HepG2 (cell line): ENCODE measurements around the gene MYBPC2. TPM values are rescaled to one million over a fixed set of nuclear protein-coding genes. Genes with fewer than 3 reads are reported as not detected.
A peak's percentile ranks its signal among the peaks of the same experiment; 100 is the strongest.

Experiments used
- ARNT ChIP-seq: fragments of 450-650 bp; IDR thresholded peaks from 2 replicates; pipeline ENCODE4 v1.6.1; 2017
- CBX1 ChIP-seq: IDR thresholded peaks from one replicate; pipeline ENCODE4 v1.6.1; 2016; ENCODE audit warnings: antibody characterized with exemption, low read depth
- CC2D1A ChIP-seq: sonication (generic); formaldehyde crosslinking; IDR thresholded peaks from 2 replicates; pipeline ENCODE4 v1.8.1; 2023; ENCODE audit warnings: mild to moderate bottlenecking, missing genetic modification reagents
- GMEB1 ChIP-seq: sonication (generic); formaldehyde crosslinking; IDR thresholded peaks from 2 replicates; pipeline ENCODE4 v1.5.1; 2020; ENCODE audit warnings: missing genetic modification reagents, mild to moderate bottlenecking, borderline replicate concordance
- PRMT3 ChIP-seq: sonication (generic); formaldehyde crosslinking; IDR thresholded peaks from 2 replicates; pipeline ENCODE4 v1.8.1; 2022; ENCODE audit warnings: low read depth, mild to moderate bottlenecking, moderate library complexity, missing genetic modification reagents, borderline replicate concordance
- SAP130 ChIP-seq: IDR thresholded peaks from 2 replicates; pipeline ENCODE4 v1.6.1; 2016; ENCODE audit warnings: low read depth
- ZBTB33 ChIP-seq: sonication (generic); formaldehyde crosslinking; IDR thresholded peaks from 2 replicates; pipeline ENCODE4 v1.4.0; 2020; ENCODE audit warnings: missing genetic modification reagents
- ZNF256 ChIP-seq: sonication (generic); formaldehyde crosslinking; conservative IDR thresholded peaks from 2 replicates; pipeline ENCODE4 v1.4.0; 2020; ENCODE audit warnings: missing genetic modification reagents
- ZNF264 ChIP-seq: sonication (generic); formaldehyde crosslinking; IDR thresholded peaks from 2 replicates; pipeline ENCODE4 v1.4.0; 2020; ENCODE audit warnings: missing genetic modification reagents
- ZNF407 ChIP-seq: sonication (generic); formaldehyde crosslinking; IDR thresholded peaks from one replicate; pipeline ENCODE4 v1.5.1; 2020; ENCODE audit warnings: mild to moderate bottlenecking, missing genetic modification reagents; ENCODE audit errors: not compliant biosample characterization
- ZNF460 ChIP-seq: sonication (generic); formaldehyde crosslinking; IDR thresholded peaks from 2 replicates; pipeline ENCODE4 v1.5.1; 2020; ENCODE audit warnings: missing genetic modification reagents, mild to moderate bottlenecking, borderline replicate concordance
- ZNF605 ChIP-seq: sonication (generic); formaldehyde crosslinking; IDR thresholded peaks from 2 replicates; pipeline ENCODE4 v1.8.0; 2022; ENCODE audit warnings: mild to moderate bottlenecking, missing genetic modification reagents
- polyA plus RNA-seq, 8 experiments: library from polyadenylated mRNA; depleted of rRNA in 3 of 8; stranded (reverse) in 7 of 8; unstranded in 1 of 8; fragments of >200 nt; fragmentation: Illumina TruSeq in 4 of 8; extraction: Trizol in 4 of 8; gene quantifications; 2 replicates each; pipeline versions ENCODE4 v1.2.1 to v1.2.3, GENCODE V29; 2011 to 2016; ENCODE audit warnings: low read depth in 4 of 8, missing spikeins in 1 of 8, mixed read lengths in 1 of 8; ENCODE audit not compliant: insufficient read depth in 1 of 8
- total RNA-seq, 5 experiments: library from RNA; depleted of rRNA; stranded (reverse); fragments of >200 nt; fragmentation: Illumina TruSeq; extraction: Trizol; gene quantifications; 2 replicates each; pipeline ENCODE4 v1.2.3, GENCODE V29; 2016; ENCODE audit warnings: low read depth in 1 of 5
- TF ChIP-seq, protein P1 (sequence below): sonication (generic); formaldehyde crosslinking; IDR thresholded peaks from 2 replicates; pipeline ENCODE4 v1.9.0; 2021; ENCODE audit warnings: missing genetic modification reagents, borderline replicate concordance
- TF ChIP-seq, protein P2 (sequence below): sonication (generic); formaldehyde crosslinking; IDR thresholded peaks from 2 replicates; pipeline ENCODE4 v1.5.1; 2020; ENCODE audit warnings: missing genetic modification reagents, mild to moderate bottlenecking, borderline replicate concordance

MYBPC2 gene
- total and polyA plus RNA-seq, 2 of the 13 experiments (the other 11 are each of a cell fraction or from before 2014, with no cell fraction given) = not detected

GRCh38 chr19:50383852-50384684, 48.6 kb upstream of the MYBPC2 start, which contains the start of gene POLD1 (continued):
- TF ChIP-seq SAP130 (CRISPR knock-in tag) (peak; percentile 80), CC2D1A (CRISPR knock-in tag) (no peak), ZNF460 (CRISPR knock-in tag) (no peak), ZNF256 (CRISPR knock-in tag) (0 out of 2 replicates have a peak, but pooled peaks have one; percentile 53), ZNF605 (CRISPR knock-in tag) (0 out of 2 replicates have a peak, but pooled peaks have one; percentile 62), ZNF264 (0 out of 2 replicates have a peak, but pooled peaks have one; percentile 47), GMEB1 (CRISPR knock-in tag) (peak; percentile 97), PRMT3 (CRISPR knock-in tag) (no peak), ZNF407 (peak; percentile 68), ARNT (no peak), ZBTB33 (no peak), CBX1 (peak; percentile 13)
- TF ChIP-seq, protein P1, sequence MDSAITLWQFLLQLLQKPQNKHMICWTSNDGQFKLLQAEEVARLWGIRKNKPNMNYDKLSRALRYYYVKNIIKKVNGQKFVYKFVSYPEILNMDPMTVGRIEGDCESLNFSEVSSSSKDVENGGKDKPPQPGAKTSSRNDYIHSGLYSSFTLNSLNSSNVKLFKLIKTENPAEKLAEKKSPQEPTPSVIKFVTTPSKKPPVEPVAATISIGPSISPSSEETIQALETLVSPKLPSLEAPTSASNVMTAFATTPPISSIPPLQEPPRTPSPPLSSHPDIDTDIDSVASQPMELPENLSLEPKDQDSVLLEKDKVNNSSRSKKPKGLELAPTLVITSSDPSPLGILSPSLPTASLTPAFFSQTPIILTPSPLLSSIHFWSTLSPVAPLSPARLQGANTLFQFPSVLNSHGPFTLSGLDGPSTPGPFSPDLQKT = no peak
- TF ChIP-seq, protein P2, sequence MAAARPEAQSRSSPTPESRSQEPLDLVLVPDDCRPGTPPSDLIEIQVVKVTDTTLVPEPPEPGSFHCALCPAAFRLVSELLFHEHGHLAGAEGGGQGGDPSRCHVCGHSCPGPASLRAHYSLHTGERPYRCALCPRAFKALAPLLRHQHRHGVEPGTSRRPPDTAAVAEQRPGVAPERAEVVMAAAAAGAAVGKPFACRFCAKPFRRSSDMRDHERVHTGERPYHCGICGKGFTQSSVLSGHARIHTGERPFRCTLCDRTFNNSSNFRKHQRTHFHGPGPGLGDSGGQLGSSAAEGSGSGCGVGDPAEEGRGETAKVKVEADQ (CRISPR knock-in tag) = peak; percentile 95
